Stimulated activated naive CD4-positive, alpha-beta T cell (primary cell): ENCODE measurements around the gene CSF1.
"Not testable (repeated sequence)": the region's sequence is repeated elsewhere in the genome, so short reads cannot be mapped to it uniquely, and the experiment has no call there.

Experiments
- DNase-seq, 6 experiments: peaks; one replicate each; lab custom pipeline; 2025; lab: John Stamatoyannopoulos, UW

CSF1 gene

DNA sequence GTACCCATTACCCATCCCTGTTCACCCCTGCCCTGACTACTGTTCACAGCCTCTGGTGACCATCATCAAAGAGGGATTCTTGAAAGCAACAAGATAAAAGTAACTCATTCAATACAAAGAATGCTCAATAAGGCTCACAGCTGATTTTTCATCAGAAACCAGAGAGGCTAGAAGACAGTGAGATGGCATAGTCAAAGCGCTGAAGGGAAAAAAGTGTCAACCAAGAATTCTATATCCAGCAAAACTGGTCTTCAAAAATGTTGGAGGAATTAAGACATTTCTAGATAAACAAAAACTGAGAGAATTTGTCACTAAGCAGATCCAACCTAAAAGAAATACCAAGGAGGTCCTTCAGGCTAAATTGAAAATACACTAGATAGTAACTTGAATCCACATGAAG, 27.1 kb downstream of the CSF1 start:
- no peak for DNase-seq

DNA sequence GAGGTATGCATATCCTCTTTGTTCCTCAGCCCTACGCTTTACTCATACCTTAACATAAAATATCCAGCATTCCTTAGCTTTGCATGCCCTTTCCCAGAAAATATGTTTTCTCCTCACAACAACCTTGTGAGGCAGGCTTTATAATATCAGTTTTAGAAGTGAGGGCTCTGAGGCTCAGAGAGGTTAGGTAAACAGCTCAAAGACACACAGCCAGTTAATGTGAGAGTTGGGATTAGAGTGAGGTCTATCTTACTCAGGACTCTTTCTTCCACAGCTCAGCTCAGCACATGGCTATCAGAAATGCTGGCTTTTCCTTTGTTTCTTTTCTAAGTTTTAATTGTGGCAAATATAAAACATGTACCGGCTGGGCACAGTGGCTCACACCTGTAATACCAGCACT, 27.9 kb downstream of the CSF1 start:
- no peak for DNase-seq

DNA sequence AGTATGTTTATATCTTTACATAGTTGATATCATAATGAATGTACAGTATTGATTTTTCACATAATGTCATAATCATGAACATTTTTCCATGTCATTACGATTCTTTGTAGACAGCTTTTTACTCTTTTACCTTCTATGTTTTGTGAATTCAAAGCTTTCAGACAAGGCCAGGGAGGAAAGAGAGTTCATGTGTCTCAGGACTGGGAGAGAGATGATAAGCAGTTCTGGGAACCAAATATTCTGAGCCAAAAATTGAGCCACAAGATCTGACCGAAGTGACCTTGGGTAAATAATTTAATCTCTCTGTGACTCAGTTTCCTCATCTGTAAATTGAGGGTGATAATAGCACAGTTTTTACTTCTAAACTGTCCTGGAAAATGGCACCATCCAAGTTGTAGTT, 31.8 kb downstream of the CSF1 start:
- no peak for DNase-seq

DNA sequence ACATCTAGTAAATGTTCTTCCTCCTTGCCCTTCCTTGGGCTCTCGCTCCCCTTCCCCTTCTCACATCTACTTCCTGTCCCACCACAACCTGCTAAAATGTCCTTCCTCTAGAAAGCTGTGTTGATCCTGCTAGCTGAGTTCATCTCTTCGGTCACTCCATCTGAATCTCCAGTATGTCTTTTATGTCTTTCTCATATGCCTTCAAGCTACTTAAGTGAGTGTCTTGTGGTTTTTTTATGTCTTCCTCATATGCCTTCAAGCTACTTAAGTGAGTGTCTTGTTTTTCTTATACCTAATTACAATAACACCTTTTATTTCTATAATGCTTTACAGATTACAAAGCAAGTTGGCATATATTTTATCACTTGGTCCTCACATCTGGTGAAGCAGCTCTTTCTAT, 33.9 kb downstream of the CSF1 start:
- DNase-seq: no peak

DNA sequence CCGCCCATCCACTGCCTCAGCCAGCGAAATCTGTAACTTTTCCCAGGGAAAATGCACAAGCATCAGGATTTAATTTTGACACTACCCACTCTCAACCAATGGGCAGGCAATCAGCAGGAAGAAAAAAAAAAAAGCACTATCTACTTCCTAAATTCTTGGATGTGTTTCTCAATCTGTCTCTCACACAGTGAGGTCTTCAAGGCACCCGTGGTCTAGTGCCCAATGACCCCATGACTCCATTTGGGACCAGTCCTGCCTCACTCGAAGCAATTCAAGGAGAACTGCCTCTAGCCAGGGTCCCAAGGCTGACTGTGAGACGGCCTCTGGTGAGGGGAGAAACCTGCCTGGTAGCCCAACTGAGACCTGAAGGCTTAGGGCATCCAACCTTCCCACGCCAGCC, 35.9 kb downstream of the CSF1 start:
- no peak for DNase-seq

DNA sequence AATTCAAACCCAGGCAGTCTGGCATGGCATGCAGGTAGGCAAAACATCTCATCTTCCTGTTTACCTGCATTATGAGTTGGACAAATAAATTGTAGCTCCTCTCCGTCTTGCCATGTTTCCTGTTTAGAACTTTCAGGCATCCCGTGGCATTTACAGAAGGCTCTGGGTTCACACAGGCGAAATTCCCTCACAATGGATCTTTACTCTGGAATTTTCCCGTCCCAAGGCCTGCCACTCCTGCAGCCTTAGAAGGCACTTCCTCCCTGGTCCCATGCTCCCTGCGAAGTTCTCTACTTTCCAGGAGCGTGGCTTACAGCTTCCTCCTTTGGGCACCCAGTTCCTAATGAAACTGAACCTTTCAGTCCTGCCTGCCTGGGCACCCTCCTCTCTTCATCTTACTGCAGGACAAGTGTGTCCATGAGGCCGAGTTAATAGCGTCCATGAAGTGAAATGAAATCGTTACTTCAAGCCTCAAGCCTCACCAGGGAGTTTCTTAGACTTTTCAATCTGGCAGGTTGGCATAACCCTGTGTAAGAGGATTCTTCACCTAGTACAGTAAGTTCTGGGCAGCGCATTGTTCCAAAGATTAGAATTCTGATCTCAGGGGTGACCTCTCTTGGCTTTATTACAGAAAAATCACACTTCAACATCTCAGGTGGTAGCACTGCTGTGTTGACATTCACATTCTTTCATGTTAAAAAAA, 37.1 kb downstream of the CSF1 start:
- DNase-seq: no peak

DNA sequence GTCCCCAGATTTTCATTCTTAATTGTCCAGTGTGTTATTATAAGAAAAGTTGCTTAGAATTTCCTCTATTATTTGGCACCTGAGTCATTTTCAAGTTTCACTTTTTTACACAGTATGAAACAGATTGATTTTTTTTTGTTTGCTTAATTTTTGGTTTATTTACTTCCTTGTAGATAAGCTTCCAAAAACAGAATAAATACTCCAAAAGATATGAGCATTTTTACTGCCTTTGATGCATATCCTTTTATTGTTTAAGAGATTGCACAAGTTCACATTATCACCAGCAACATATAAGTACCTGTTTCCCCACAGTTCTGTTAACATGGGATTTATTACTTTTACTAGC, 37.6 kb downstream of the CSF1 start:
- DNase-seq: no peak

DNA sequence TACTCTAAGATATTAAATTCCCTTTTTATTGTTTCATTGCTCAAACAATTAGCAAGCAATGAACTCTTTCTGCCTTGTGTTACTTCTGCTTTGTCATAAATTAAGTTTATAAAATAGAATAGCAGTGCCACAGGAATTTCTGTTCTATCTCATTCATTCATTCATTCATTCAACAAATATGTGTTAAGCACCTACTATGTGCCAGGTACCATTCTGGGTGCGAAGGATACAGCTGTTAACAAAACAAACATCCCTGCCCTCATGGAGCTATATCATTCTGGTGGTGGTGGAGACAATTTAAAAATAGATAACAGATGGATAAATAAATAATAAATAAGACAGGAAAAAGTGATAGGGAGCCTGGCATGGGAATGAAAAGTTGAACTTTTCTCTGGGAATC, 39.4 kb downstream of the CSF1 start:
- DNase-seq: no peak

DNA sequence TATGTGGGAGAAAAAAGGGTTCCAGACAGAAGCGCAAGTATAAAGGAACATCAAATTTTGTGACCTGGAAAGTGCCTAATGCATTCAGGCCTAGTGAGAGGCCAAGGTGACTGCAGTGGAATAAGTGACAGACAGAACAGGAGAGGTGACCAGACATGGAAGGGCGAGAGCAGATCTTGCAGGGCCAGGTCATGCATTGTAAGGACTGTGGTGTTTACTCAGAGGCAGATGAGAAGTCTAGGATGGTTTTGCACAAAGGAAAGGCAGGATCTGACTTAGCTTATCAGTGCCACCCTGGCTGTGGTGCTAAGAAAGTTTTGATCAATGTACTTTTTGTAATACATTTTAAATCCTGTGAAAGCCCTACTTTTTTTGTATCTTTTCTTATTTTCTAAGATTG, 39.9 kb downstream of the CSF1 start:
- DNase-seq: no peak

DNA sequence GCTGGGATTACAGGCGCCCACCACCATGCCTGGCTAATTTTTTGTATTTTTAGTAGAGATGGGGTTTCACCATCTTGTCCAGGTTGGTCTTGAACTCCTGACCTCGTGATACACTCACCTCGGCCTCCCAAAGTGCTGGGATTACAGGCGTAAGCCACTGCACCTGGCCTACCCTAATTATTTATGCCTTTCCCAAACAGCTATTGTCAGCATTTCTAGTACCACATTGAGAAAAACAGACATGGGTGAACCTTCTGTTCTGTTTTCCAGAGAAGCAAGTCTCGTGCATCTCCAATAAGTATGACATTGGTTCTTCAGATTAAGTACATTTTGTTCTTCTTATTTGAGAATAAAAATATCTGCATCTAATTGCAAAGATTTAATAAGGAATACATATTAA, 40.9 kb downstream of the CSF1 start:
- not testable (repeated sequence) for DNase-seq

DNA sequence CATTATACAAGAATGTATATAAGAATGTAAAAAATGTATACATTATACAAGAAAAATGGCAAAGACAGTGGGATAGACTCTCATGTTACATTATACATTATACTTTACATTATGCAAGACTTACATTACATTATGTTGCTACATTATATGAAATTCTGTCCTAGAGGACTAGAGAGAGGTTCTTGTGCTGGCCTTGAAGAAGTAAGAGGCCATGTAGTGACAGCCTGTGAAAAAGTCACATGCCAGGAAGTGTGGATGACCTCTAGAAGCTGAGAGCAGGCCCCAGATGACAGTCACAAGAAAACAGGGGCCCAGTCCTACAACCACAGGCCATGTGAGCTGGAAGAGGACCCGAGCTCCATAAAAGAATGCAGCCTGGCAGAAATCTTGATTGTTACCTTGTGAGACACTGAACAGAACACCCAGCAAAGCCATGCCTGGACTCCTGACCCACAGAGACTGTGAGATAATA, 43.4 kb downstream of the CSF1 start:
- no peak for DNase-seq

DNA sequence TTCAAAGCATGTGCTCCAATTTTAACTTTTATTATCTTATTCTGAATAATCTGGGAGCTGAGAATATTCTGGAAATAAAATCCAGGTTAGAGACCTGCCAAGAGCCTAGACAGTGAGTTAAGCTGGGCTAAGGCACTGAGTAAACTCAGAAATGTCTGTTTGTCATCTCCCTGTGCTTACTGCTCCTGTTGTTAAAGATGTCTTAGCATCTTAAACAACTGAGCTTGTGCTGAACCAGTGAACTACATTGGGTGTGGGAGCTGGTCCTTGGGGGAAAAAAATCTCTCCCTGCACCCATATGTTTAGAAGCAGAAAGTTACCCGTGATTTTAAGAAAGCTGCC, 49.0 kb downstream of the CSF1 start:
- no peak for DNase-seq

DNA sequence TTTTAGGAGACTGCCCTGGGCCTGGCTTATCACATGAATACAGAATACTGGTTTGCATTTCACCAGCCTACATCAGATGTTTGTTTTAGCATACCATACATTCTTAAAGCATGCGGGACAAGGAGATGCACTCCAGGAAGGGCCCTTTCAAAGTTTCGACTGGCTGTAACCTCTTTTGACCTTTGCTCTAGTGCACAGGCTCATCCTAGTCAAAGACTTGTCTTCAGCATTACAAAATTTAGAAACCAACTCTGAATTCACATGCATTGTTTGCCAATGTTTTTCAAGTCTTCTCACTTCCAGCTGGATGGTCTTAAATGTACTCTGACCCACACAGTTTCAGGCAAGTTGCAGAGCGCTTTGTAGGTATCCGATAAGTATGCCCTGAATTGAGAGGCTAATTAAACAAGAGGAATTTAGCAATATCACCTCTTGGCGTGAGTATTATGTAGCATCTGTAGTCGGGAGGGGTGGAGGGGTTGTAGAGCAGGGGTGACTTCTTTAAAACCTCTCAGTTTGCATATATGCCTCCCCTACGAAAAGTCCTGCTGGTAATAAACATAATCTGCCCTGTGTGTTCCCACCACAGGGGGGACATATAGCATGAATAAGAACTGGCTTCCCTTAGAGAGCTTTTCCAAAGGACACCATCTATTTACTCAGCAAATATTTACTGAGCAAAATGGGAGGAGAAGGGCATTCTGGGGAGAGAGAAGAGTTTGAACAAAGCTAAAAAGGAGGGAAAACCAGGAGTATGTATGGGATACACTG, 49.5 kb downstream of the CSF1 start:
- no peak for DNase-seq

DNA sequence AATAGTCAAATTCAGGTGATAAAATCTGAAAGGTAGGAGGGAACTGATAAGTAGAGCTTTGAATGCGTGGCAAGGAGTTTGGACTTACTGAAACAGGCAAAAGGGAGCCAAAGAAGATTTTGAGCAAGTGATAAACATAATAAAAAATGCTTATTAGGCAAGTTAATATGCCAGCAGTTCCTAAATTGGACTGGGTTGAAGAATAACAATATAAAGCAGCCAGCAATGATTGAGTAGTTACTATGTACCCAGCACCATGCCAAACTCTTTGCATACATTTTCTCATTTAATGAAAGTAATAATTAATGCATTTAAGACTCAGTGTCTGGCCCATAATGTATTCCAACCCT, 50.1 kb downstream of the CSF1 start:
- no peak for DNase-seq

DNA sequence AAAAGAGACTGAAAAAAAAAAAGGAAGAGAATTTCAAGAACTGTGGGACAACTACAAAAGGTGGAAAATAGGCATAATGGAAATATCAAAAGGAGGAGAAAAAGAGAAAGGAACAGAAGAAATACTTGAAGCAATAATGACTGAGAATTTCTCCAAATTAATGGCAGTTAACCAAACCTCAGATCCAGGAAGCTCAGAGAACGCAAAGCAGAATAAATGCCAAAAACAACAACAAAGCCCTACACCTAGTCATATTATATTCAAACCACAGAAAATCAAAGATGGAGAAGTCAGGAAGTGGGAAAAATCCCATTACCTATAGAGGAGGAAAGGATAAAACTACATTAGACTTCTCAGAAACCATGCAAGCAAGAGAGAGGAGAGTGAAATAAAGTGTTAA, 53.2 kb downstream of the CSF1 start:
- no peak for DNase-seq

DNA sequence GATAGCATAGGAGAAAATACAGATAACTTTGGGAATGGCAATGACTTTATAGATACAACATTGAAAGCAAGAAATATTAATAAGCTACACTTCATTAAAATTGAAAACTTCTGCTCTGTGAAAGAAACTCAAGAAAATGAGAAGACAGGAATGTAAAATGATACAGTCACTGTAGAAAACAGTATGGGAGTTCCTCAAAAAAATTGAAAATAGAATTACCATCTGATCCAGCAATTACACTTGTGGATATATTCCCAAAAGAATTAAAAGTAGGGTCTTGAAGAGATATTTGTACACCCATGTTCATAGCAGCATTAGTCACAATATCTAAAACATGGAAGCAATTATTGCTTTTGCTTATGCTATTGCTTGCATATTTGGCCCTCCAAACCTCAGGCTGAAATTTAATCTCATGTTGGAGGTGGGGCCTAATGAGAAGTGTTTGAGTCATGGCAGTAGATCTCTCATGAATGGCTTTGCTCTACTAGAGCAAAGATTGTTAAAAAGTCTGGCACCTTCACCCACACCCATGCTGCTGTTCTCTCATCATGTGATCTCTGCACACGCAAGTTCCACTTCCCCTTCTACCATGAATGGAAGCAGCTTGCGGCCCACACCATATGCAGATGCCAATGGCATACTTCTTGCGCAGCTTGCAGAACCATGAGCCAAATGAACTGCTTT, 58.6 kb downstream of the CSF1 start:
- DNase-seq: no peak

DNA sequence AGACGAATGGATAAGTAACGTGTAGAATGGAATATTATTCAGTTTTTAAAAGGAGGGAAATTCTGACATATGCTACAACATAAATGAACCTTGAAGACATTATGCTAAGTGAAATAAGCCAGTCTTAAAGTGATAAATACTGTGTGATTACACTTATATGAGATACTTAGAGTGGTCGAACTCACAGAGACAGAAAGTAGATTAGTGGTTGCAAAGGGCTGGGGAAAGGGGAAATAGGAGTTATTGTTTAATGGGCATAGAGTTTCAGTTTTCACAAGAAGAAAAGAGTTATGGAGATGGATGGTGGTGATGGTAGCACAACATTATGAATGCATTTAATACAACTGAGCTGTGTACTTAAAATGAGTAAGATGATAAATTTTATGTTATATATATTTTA, 59.3 kb downstream of the CSF1 start:
- DNase-seq: no peak

DNA sequence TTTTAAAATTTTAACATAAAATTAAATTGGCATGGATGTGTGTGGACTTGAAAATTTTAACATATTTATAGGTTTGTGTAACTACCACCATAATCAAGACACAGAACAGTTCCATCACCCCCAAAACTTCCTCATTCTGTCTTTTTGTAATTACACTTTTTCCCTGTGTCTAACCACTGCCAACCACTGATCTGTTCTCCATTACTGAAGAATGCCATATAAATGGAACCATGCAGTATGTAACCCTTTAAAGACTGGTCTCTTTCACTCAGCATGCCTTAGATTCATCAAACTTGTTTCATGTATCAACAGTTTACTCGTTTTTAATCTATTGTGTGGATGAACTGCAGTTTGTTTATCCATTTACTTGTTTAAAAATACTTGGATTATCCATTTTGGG, 60.9 kb downstream of the CSF1 start:
- DNase-seq: no peak

DNA sequence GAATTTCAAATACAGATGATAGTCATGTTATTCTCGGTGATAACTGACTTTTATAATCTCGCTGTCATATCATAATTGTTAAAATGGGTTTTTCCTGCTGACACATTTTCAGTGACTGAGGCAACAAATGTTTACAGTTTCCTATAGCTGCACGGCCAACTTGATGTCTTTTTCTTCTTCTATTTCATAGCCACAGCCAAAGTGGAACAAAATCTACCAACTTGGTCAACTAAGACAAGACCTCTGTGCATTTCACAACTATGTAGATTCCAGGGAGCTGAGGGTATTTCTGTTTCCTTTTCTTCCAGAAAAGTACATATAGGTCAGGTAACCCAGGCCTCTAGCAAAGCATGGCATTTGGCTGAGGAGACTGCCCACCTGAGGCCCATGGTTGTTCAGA, 63.5 kb downstream of the CSF1 start:
- DNase-seq: no peak

DNA sequence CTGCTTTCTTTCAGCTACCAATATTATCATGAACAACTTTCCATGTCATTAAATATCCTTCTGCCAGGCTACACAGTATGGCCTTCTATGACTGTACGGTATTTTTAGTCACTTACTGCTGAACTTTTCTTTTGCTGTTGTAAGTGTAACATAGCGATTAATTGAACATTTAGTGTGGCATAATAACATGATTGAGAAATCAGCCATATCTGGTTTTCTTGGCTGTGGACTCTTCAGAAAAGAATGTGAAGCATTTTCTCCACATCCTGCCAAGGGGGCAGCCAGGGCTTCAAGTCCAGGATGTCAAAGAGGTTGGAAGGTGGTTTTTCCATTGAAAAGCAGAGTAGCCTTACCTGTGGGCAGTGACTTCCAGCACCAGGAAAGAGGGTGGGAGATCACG, 65.1 kb downstream of the CSF1 start:
- DNase-seq: no peak

DNA sequence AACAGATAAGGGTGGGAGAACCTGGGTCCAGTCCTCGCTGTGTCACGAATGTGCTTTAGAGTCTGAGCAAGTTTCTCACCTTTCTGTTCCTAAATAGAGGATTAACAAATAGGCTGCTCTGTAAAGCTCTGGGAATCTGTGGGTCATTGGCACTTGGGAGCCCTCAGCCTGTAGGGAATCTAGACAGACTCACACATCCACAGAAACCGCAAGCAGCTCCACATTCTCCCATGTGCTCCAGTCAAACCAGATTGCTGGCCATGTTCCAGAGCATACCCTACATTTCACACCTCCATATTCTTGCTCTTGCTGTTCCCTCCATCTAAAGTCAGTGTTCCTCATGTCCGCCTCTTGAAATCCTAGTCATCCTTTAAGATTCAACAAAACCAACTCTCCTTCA, 66.1 kb downstream of the CSF1 start:
- DNase-seq: no peak

DNA sequence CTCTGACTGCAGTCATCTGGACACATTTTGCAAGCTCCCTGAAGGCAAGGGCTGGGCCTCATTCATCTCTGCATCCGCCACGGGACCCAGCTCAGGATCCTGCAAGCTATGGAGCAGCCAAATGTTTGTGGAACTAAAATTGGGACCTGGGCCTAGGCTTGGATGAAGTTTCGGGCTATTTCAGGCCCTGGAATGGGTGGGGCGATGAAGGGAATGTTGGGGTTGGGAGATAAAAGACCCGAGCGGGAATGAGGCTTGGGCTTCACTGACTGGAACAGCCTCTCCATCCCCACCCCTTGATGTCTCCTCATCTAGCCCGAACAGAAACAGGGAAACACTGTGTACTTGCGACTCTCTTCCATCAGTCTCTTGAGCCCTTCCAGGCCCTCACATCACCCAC, 66.6 kb downstream of the CSF1 start:
- no peak for DNase-seq

DNA sequence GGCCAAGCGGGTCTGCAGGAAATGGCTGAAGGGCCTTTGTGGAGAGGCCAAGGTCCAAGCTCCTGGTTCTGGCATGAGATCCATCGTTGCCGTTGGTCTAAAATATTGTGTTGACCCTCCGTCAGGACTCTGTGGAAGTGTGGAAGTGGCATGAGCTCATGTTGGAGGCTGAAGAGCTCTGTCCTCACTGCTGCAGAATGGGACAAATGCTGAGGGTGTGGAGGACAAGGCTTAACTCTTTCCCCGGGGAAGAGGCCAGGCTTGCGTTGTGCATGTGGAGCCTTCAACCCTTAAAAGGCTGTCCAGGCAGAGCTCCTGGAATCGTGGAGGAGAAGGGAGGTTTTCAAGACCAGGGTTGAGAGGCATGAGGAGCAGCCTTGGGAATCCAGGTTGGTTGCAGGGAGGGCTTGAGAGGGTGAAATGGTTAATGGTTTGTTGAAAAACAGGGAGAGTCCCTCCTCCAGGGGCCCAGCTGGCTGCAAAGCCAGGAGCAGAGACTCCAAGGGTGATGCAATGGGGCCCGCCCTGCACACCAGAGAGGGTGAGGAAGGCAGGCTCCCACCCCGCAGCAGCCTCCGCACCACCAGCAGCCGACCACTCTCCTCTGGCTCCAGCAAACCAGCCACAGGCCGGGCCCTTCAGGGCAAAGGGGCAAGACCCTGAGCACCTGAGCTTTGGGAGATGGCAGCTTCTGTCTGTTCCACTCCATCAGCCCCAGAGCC, 67.2 kb downstream of the CSF1 start:
- no peak for DNase-seq
